ENCODE measurements around the gene PHACTR3.

The PHACTR3 gene

GRCh38 chr20:59819496-59820203 lies 215.3 kb downstream of the PHACTR3 start:
- H3K36me3 ChIP-seq (ENCODE audit: control insufficient read depth, insufficient read depth, low read length): no peaks in the 10 kb centered on the region
- no peaks in the 10 kb centered on the region for H3K4me1 ChIP-seq (ENCODE audit: control insufficient read depth, insufficient read depth, low read length)
- no peak overlapping the region for H3K4me3 ChIP-seq (ENCODE audit: insufficient read depth, low read depth, low read length)

DNA sequence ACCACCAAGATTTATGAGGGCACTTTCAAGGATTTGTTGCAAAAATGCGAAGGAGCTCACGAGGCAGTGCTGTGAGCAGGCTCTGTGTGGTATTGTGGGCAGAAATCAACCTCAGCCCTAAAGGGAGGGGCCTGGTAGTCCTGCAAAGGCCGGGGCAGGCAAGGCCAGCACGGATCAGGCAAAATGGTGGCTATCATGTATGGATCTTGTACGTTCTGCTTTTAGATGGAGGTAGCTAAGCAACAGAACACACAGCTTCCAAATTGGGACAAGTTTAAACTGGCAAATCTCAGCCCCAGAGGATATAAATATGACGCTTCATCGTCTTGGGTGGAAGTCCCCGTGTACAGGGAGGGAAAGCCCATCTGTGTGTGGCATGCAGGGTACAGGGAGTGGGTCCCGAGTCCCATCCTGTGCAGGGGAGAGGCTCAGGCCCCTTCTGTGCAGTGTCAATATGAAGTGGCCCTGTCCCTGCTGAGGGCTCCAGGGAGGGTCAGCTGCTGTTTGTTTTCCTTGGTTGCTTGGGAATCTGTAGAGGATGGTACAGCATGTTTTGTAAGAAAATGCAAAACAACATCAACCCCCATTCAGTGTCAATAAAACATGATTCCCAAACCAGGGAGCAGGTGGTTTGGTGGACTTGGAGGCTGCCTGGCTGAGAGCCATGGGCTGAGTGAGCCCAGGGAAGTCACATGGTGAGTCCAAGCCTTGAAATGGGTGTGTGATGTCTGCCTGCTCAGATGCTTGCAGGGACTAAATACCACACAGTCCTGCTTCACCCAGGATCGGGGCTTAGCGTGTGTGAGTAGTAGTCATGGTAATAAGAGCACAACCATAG lies 216.1 kb downstream of the PHACTR3 start:
- no peaks in the 10 kb centered on the region for H3K27me3 ChIP-seq (ENCODE audit: control insufficient read depth, insufficient read depth, low read length, poor library complexity, severe bottlenecking)
- no peaks in the 10 kb centered on the region for H3K9me3 ChIP-seq (ENCODE audit: control insufficient read depth, low read length)
- no peaks in the 10 kb centered on the region for H3K36me3 ChIP-seq (ENCODE audit: control insufficient read depth, insufficient read depth, low read length)
- no peaks in the 10 kb centered on the region for H3K4me1 ChIP-seq (ENCODE audit: control insufficient read depth, insufficient read depth, low read length)
- 87 to 90% methylated on average over 9 to 10 of the region's 11 CpGs for WGBS, 2 experiments
- H3K27ac ChIP-seq (ENCODE audit: insufficient read depth, low read depth, low read length, poor library complexity, severe bottlenecking): no peak overlapping the region
- H3K4me3 ChIP-seq (ENCODE audit: insufficient read depth, low read depth, low read length): no peak overlapping the region

More at GRCh38 chr20:59819496-59820203, 215.3 kb downstream of the PHACTR3 start:
- WGBS, 2 experiments: 91 to 94% methylated on average over 20 of the region's 20 CpGs
- H3K9me3 ChIP-seq (ENCODE audit: control insufficient read depth, low read length): no peaks in the 10 kb centered on the region
- no peaks in the 10 kb centered on the region for H3K27me3 ChIP-seq (ENCODE audit: control insufficient read depth, insufficient read depth, low read length, poor library complexity, severe bottlenecking)
- no peak overlapping the region for H3K27ac ChIP-seq (ENCODE audit: insufficient read depth, low read depth, low read length, poor library complexity, severe bottlenecking)

- Histone ChIP-seq H3K9me3 (ENCODE audit: control insufficient read depth, low read length) (no peaks in the 10 kb centered on the region), H3K4me3 (ENCODE audit: insufficient read depth, low read depth, low read length) (no peak overlapping the region), H3K36me3 (ENCODE audit: control insufficient read depth, insufficient read depth, low read length) (no peaks in the 10 kb centered on the region), H3K27me3 (ENCODE audit: control insufficient read depth, insufficient read depth, low read length, poor library complexity, severe bottlenecking) (no peaks in the 10 kb centered on the region), H3K27ac (ENCODE audit: insufficient read depth, low read depth, low read length, poor library complexity, severe bottlenecking) (no peak overlapping the region), H3K4me1 (ENCODE audit: control insufficient read depth, insufficient read depth, low read length) (no peaks in the 10 kb centered on the region)
- 93 to 94% methylated on average over 7 of the region's 7 CpGs for WGBS, 2 experiments
These were observed 216.9 kb downstream of the PHACTR3 start for GRCh38 chr20:59821201-59821600.

DNA sequence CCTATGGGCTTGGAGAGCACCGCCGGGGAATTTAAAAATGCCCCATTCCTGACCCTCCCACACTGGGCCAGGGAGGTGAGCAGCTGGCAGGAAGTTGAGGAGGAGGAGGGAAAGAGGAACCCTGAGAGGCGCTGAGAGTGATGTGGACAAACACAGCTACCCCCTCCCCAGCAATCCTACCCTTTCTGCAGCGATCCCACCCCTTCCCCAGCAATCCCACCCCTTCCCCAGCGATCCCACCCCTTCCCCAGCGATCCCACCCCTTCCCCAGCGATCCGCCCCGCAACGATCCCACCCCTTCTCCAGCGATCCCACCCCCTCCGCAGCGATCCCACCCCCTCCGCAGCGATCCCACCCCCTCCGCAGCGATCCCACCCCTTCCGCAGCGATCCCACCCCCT lies 217.4 kb downstream of the PHACTR3 start:
- no peaks in the 10 kb centered on the region for H3K36me3 ChIP-seq (ENCODE audit: control insufficient read depth, insufficient read depth, low read length)
- H3K27me3 ChIP-seq (ENCODE audit: control insufficient read depth, insufficient read depth, low read length, poor library complexity, severe bottlenecking): no peaks in the 10 kb centered on the region
- no peaks in the 10 kb centered on the region for H3K4me1 ChIP-seq (ENCODE audit: control insufficient read depth, insufficient read depth, low read length)
- H3K9me3 ChIP-seq (ENCODE audit: control insufficient read depth, low read length): no peaks in the 10 kb centered on the region
- WGBS, 2 experiments: 66 to 82% methylated on average over 3 of the region's 19 CpGs
- H3K4me3 ChIP-seq (ENCODE audit: insufficient read depth, low read depth, low read length): no peak overlapping the region
- no peak overlapping the region for H3K27ac ChIP-seq (ENCODE audit: insufficient read depth, low read depth, low read length, poor library complexity, severe bottlenecking)

- Histone ChIP-seq H3K27ac (ENCODE audit: insufficient read depth, low read depth, low read length, poor library complexity, severe bottlenecking) (no peak overlapping the region), H3K4me3 (ENCODE audit: insufficient read depth, low read depth, low read length) (no peak overlapping the region), H3K9me3 (ENCODE audit: control insufficient read depth, low read length) (no peaks in the 10 kb centered on the region), H3K4me1 (ENCODE audit: control insufficient read depth, insufficient read depth, low read length) (no peaks in the 10 kb centered on the region), H3K36me3 (ENCODE audit: control insufficient read depth, insufficient read depth, low read length) (no peaks in the 10 kb centered on the region), H3K27me3 (ENCODE audit: control insufficient read depth, insufficient read depth, low read length, poor library complexity, severe bottlenecking) (no peaks in the 10 kb centered on the region)
- 86 to 87% methylated on average over 21 of the region's 21 CpGs for WGBS, 2 experiments
These were observed 218.1 kb downstream of the PHACTR3 start for GRCh38 chr20:59822291-59823029.

GRCh38 chr20:59823030-59823423 lies 218.7 kb downstream of the PHACTR3 start:
- WGBS, 2 experiments: 74 to 79% methylated on average over 8 to 9 of the region's 9 CpGs
- no peaks in the 10 kb centered on the region for H3K9me3 ChIP-seq (ENCODE audit: control insufficient read depth, low read length)

GRCh38 chr20:59823491-59824259 lies 219.3 kb downstream of the PHACTR3 start:
- Histone ChIP-seq H3K36me3 (ENCODE audit: control insufficient read depth, insufficient read depth, low read length) (no peaks in the 10 kb centered on the region), H3K4me3 (ENCODE audit: insufficient read depth, low read depth, low read length) (no peak overlapping the region)
- WGBS, 2 experiments: 84 to 85% methylated on average over 8 of the region's 8 CpGs

More at GRCh38 chr20:59823030-59823423, 218.7 kb downstream of the PHACTR3 start:
- no peak overlapping the region for H3K4me3 ChIP-seq (ENCODE audit: insufficient read depth, low read depth, low read length)
- H3K27me3 ChIP-seq (ENCODE audit: control insufficient read depth, insufficient read depth, low read length, poor library complexity, severe bottlenecking): no peaks in the 10 kb centered on the region
- H3K4me1 ChIP-seq (ENCODE audit: control insufficient read depth, insufficient read depth, low read length): no peaks in the 10 kb centered on the region
- no peak overlapping the region for H3K27ac ChIP-seq (ENCODE audit: insufficient read depth, low read depth, low read length, poor library complexity, severe bottlenecking)
- H3K36me3 ChIP-seq (ENCODE audit: control insufficient read depth, insufficient read depth, low read length): no peaks in the 10 kb centered on the region

DNA sequence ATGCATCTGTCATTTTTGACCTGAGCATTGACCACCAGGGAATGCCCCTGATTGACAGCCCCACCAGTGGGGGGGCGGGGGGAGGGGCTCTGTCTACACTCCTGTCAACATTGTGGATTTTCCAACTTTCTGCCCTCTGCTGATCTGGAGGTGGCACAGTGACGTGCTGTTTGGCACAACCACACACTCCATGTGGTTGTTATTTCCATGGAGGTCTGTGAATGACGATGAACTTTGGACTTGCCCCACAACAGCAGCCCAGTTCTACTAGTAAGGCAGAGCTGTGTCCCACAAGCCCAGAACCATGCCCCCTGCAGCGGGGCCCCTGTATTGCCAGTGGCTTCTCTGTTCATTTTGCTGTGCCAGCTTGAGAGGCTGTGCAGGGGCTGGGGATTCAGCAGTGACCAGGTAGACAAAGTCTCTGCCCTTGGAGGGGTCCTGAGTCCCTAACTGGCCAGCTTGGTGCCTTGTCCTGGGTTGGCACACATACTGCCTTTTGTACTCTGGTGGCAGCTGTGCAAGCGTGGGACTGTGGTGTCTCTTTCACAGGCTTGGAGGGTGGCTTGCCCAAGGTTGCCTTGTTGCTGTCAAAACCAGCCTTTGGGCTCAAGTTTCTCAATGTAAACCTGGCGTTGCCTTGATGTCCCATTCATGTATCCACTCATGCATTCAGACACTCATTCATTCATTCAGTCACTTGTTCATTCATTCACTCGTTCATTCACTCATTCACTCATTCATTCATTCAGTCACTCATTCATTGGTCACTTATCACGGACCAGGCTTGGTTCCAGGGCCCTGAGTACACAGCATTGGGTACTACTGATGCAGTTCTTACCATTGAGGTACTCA lies 220.6 kb downstream of the PHACTR3 start:
- no peak overlapping the region for H3K27ac ChIP-seq (ENCODE audit: insufficient read depth, low read depth, low read length, poor library complexity, severe bottlenecking)
- H3K9me3 ChIP-seq (ENCODE audit: control insufficient read depth, low read length): no peaks in the 10 kb centered on the region
- H3K36me3 ChIP-seq (ENCODE audit: control insufficient read depth, insufficient read depth, low read length): no peaks in the 10 kb centered on the region
- no peak overlapping the region for H3K4me3 ChIP-seq (ENCODE audit: insufficient read depth, low read depth, low read length)
- no peaks in the 10 kb centered on the region for H3K4me1 ChIP-seq (ENCODE audit: control insufficient read depth, insufficient read depth, low read length)
- no peaks in the 10 kb centered on the region for H3K27me3 ChIP-seq (ENCODE audit: control insufficient read depth, insufficient read depth, low read length, poor library complexity, severe bottlenecking)
- 79 to 83% methylated on average over 8 of the region's 8 CpGs for WGBS, 2 experiments

More at GRCh38 chr20:59823491-59824259, 219.3 kb downstream of the PHACTR3 start:
- Histone ChIP-seq H3K27ac (ENCODE audit: insufficient read depth, low read depth, low read length, poor library complexity, severe bottlenecking) (no peak overlapping the region), H3K4me1 (ENCODE audit: control insufficient read depth, insufficient read depth, low read length) (no peaks in the 10 kb centered on the region), H3K9me3 (ENCODE audit: control insufficient read depth, low read length) (no peaks in the 10 kb centered on the region), H3K27me3 (ENCODE audit: control insufficient read depth, insufficient read depth, low read length, poor library complexity, severe bottlenecking) (no peaks in the 10 kb centered on the region)

DNA sequence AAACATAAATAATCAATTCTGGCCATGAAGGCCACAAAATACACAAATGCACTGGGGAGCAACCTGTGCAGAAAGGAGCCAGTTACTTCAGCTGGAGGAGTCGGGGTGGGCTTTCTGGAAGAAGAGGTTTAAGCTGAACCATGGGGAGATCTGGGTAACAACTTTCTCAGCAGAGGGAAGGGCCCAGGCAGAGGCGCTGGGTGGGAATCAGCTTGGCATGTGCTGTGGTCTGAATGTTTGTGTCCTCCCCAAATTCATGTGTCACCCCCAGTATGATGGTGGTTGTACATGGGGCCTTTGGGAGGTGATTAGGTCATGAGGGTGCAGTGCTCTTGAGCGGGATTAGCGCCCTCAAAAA lies 221.2 kb downstream of the PHACTR3 start:
- 89 to 93% methylated on average over 4 of the region's 4 CpGs for WGBS, 2 experiments
- Histone ChIP-seq H3K4me1 (ENCODE audit: control insufficient read depth, insufficient read depth, low read length) (no peaks in the 10 kb centered on the region), H3K36me3 (ENCODE audit: control insufficient read depth, insufficient read depth, low read length) (no peaks in the 10 kb centered on the region), H3K27me3 (ENCODE audit: control insufficient read depth, insufficient read depth, low read length, poor library complexity, severe bottlenecking) (no peaks in the 10 kb centered on the region), H3K4me3 (ENCODE audit: insufficient read depth, low read depth, low read length) (no peak overlapping the region), H3K9me3 (ENCODE audit: control insufficient read depth, low read length) (no peaks in the 10 kb centered on the region), H3K27ac (ENCODE audit: insufficient read depth, low read depth, low read length, poor library complexity, severe bottlenecking) (no peak overlapping the region)

Measured in ectodermal cell (in vitro differentiated cells).